Mucosa of rectum (tissue), 2 donors: ENCODE data around the gene SGPL1.

Experiments
- H3K27ac ChIP-seq, 2 donors: one replicate each; pipeline ENCODE4 v1.7.0; 2013; ENCODE audit warnings: inconsistent platforms in 2 of 2, low read depth in 2 of 2, low read length in 2 of 2
- H3K27me3 ChIP-seq, 2 donors: one replicate each; pipeline ENCODE4 v1.7.0; 2013; ENCODE audit warnings: low read length in 2 of 2; ENCODE audit not compliant: control insufficient read depth in 2 of 2, insufficient read depth in 2 of 2
- H3K36me3 ChIP-seq, 2 donors: one replicate each; pipeline ENCODE4 v1.7.0; 2013; ENCODE audit warnings: low read length in 2 of 2; ENCODE audit not compliant: control insufficient read depth in 2 of 2, insufficient read depth in 2 of 2
- H3K4me1 ChIP-seq, 2 donors: one replicate each; pipeline ENCODE4 v1.7.0; 2013; ENCODE audit warnings: low read length in 2 of 2, mild to moderate bottlenecking in 1 of 2; ENCODE audit not compliant: control insufficient read depth in 2 of 2, insufficient read depth in 2 of 2
- H3K4me3 ChIP-seq, 2 donors: one replicate each; pipeline ENCODE4 v1.7.0; 2013; ENCODE audit warnings: low read length in 2 of 2
- H3K9ac ChIP-seq, 2 donors: one replicate each; pipeline ENCODE4 v1.7.0; 2013; ENCODE audit warnings: low read length in 2 of 2, low read depth in 1 of 2, mild to moderate bottlenecking in 1 of 2
- H3K9me3 ChIP-seq, 2 donors: one replicate each; pipeline ENCODE4 v1.7.0; 2013; ENCODE audit warnings: low read length in 2 of 2; ENCODE audit not compliant: control insufficient read depth in 2 of 2
- donor health status: healthy.
- donor health status: Normal muscosa, but diverticular disease.

The SGPL1 gene

DNA sequence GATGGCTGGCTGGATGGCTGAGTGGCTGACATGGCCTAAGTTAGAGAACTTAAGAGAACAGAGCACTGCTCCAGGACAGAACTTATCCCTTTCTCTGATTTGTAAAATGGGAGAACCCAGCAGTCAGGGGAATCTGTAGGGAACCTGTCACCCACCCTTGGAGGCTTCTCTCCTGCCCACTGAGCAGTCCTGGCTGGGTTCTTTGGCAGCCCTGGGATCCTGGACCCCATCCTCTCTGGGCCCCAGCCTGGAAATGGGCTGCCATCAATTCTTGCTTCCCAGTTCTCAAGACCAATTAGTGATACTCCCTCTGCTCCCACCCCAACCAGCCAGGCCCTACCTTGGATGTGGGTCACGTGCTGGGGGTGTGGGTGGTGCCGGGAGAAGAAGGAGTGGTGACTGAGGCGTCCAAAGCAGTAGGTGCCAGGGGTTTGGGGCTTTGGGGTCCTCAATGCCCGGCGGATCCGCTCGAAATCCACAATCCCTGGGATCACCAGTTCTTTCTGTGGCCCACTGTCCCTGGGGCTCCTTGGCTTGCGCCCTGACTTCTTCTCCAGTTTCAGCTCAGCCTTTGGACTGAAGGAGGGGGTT is 34.2 kb upstream of the SGPL1 start:
- H3K27ac ChIP-seq = no peak overlapping the region
- no peaks in the 10 kb centered on the region for H3K9me3 ChIP-seq
- H3K36me3 ChIP-seq = no peaks in the 10 kb centered on the region
- no peak overlapping the region for H3K4me3 ChIP-seq
- peaks cover 5 to 10% of the 10 kb centered on the region in 2 donors for H3K4me1 ChIP-seq
- H3K27me3 ChIP-seq = no peaks in the 10 kb centered on the region
- H3K9ac ChIP-seq = no peak overlapping the region

DNA sequence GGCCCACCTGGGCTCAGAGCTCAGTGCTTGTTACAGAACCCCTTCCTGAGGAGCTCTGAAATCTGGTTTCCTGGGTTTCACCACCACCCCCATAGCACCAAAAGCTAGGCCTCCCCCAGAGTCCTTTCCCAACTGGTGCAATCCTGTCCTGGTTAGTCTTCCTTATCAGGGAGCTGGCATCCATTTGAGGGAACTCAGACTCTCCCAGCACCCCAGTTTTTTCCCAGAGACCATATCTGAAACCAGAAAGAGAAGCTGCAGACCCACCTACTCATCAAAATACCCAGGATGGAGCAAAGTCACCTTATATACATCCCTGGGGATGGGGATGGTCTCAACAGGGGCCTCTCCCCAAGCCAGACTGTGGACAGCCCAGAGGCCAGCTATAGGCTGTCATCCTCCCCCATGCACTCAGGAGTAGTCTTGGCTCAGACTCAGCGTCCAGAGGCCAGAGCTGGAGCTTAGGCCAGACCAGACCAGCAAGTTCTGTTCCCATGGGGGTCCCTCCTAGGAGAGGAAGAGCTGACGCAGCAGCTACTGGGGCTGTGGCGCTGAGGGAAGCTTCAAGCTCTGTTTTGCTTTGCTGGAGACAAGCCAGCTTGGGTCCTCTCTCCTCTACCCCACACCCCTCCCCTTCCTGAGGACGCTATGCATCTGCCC is 33.5 kb upstream of the SGPL1 start:
- Histone ChIP-seq H3K9ac (no peak overlapping the region), H3K4me3 (no peak overlapping the region), H3K27me3 (no peaks in the 10 kb centered on the region), H3K9me3 (no peaks in the 10 kb centered on the region), H3K36me3 (no peaks in the 10 kb centered on the region), H3K27ac (no peak overlapping the region), H3K4me1 (peaks cover 5 to 10% of the 10 kb centered on the region in 2 donors)

DNA sequence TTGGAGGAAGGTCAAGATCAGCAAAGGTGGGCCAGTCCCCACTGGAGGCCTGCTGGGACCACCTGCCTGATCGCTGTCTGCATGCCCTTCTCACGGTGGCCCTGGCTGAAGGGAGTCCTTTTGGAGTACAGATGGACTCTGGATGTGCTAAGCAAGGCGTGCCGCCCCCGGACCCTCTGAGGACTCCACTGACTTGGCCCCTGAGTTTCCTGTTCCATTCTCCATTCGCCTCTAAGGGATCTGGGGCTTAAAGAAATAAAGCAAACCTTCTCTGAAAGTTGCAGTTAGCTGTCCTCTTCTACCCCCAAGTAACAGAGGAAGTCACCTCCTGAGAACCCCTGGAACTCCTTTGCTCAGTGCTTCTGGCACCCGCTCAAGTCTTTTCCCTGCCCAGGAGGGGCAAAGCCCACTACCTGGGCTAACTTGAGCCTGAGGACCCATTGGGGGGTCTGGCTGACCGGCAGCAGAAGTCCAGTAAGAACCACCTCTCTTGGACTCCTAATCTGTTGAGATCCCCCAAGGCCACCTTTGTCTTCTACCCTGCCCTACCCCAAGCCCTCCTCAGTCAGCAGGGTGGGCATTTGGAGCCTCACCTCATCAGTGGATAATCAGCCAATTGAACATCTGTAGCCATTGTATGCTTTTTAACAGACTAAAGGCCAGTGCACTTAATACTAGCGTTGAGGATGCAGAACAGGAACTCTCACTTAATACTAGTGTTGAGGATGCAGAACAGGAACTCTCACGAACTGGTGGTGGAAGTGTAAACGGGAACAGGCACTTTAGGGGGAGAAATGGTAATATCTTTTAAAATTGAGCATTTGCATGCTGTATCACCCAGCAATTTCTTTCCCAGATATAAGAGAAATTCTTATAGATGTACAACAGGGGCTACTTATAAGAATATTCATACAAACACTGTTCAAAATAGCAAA is 32.7 kb upstream of the SGPL1 start:
- no peaks in the 10 kb centered on the region for H3K27me3 ChIP-seq
- H3K4me1 ChIP-seq = peaks cover 5 to 10% of the 10 kb centered on the region in 2 donors
- H3K27ac ChIP-seq = no peak overlapping the region
- H3K4me3 ChIP-seq = no peak overlapping the region
- H3K9me3 ChIP-seq = no peaks in the 10 kb centered on the region
- no peaks in the 10 kb centered on the region for H3K36me3 ChIP-seq
- H3K9ac ChIP-seq = no peak overlapping the region

DNA sequence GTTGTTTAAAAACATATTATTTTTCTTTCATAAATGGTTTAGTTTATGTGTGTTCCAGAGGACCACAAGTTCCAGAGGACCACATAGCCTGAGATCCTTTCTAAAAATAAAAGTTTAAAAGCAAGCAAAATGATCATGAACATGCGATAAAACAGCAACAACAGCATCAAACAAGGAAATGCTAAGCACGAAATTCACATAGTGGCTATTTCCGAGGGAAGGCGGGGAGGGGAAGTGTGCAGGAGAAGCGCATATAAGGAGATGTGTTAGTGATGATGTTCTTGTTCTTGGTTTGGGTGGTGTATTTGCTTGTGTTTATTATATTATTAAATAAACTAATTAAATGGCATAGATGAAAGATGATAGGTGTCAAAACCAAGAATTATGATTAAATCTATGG is 31.7 kb upstream of the SGPL1 start:
- H3K9me3 ChIP-seq = no peaks in the 10 kb centered on the region
- H3K4me1 ChIP-seq = peaks cover 5 to 10% of the 10 kb centered on the region in 2 donors
- no peak overlapping the region for H3K4me3 ChIP-seq
- H3K36me3 ChIP-seq = no peaks in the 10 kb centered on the region
- H3K27ac ChIP-seq = no peak overlapping the region
- H3K27me3 ChIP-seq = no peaks in the 10 kb centered on the region
- no peak overlapping the region for H3K9ac ChIP-seq

DNA sequence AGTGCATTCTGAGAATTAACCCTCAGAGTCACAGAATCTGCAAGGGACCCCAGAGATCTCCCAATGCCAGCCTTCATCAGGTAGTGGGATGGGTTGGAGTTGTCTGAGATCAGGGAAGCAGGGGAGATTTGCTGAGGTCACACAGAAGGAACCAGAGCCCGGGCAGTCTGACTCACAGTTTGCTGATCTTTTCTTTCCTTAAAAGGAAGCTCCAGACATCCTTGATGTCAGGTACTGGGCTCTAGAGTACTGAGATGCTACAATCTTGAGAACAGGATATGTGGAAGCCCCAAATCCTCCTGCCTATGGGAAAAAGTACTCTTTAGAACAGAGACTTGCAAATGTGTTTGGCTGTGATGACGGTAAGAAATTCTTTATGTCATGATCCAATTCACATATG is 31.3 kb upstream of the SGPL1 start:
- Histone ChIP-seq H3K27ac (no peak overlapping the region), H3K4me1 (peaks cover 4 to 6% of the 10 kb centered on the region in 2 donors), H3K9ac (no peak overlapping the region), H3K9me3 (no peaks in the 10 kb centered on the region), H3K27me3 (no peaks in the 10 kb centered on the region), H3K4me3 (no peak overlapping the region), H3K36me3 (no peaks in the 10 kb centered on the region)

DNA sequence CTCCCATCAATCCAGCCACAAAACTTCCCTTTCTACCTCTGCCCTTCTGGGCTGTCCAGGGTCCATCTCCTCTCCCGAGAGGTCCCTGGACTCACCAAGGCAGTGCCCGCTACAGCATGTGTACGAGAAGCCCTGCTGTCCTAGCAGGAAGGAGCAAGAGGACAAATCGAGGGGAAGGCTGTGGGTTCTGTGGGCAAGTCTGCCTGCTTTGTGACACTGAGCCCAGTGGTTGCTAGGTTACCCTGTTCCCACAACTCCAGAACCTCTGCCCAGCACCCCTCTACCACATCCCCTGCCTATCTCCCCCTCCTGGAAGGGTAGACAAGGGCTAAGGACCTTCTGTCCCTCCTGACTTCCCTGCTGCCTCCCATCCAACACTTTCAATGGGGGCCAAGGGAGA is 30.6 kb upstream of the SGPL1 start, which contains the start of gene TBATA:
TSS of gene TBATA (minus strand) at position 188 of the 400 bp plus-strand sequence. CDS start 1,998 bp downstream, outside the sequence.
- no peaks in the 10 kb centered on the region for H3K36me3 ChIP-seq
- H3K27ac ChIP-seq = no peak within 1 kb of the TSS
- H3K4me1 ChIP-seq = peaks cover 0 to under 1% of the 10 kb centered on the region in 2 donors
- H3K27me3 ChIP-seq = no peaks in the 10 kb centered on the region
- no peaks in the 10 kb centered on the region for H3K9me3 ChIP-seq
- no peak within 1 kb of the TSS for H3K9ac ChIP-seq
- H3K4me3 ChIP-seq = no peak within 1 kb of the TSS

DNA sequence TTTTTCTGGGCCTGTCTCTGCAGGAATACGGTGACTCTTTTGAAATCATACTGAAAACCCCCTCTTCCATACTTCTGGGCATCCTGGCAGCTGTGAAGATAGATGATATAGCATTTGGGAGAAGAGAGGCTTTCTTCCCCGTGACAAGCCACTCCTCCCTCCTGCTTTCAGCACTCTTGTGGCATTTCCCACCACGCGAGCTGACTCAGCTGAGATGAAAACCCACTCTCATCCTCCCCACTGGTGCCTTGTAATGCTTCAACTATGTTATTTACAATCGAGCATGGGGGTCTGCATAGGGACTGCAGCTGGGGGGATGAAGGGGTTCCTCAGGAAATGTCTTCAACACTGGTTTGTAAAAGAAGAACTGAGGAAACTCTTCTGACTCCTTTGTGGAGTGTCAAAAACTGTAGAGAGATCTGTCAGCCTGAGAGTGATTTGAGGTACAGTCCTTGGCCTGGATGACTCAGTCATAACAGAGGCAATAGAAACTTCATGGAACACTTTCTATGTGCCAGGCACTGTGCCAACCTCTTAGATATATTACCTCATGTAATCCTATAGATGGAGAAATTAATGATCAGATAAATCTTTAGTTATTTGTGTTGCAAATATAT is 28.8 kb upstream of the SGPL1 start:
- H3K9ac ChIP-seq = no peak overlapping the region
- H3K4me3 ChIP-seq = no peak overlapping the region
- H3K27ac ChIP-seq = no peak overlapping the region
- H3K4me1 ChIP-seq = no peaks in the 10 kb centered on the region
- H3K9me3 ChIP-seq = no peaks in the 10 kb centered on the region
- no peaks in the 10 kb centered on the region for H3K27me3 ChIP-seq
- no peaks in the 10 kb centered on the region for H3K36me3 ChIP-seq

DNA sequence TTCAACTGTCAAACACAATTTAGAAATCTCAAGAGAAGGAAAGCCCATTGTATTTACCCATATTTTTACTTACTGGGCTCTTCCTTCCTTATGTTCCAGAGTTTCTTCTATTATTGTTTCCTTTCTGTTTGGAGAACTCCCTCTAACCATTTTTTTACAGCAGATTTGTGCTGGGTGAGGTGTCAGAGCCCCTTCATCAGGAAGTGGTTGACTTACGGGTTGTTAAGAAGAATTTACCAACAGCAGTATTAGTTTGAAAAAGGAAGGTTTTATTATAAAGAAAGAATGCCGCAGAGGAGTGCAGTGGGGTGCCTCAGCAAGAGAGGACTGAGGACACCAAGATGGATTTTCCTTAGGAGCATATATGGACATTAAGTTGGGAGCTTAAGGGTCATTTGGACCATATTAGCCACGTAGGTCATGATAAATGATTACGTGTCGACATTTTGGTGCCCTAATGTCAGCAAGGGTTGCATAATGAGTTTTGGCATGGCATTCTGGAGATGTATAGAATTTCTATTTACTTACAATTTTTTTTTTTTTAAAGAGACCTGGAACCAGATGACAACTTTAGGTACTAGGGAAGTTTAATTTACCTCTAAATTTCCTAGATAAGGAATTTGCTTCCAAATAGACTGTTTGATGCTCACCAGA is 24.2 kb upstream of the SGPL1 start:
- Histone ChIP-seq H3K9ac (no peak overlapping the region), H3K9me3 (no peaks in the 10 kb centered on the region), H3K4me1 (no peaks in the 10 kb centered on the region), H3K27ac (no peak overlapping the region), H3K36me3 (no peaks in the 10 kb centered on the region), H3K27me3 (no peaks in the 10 kb centered on the region), H3K4me3 (no peak overlapping the region)

DNA sequence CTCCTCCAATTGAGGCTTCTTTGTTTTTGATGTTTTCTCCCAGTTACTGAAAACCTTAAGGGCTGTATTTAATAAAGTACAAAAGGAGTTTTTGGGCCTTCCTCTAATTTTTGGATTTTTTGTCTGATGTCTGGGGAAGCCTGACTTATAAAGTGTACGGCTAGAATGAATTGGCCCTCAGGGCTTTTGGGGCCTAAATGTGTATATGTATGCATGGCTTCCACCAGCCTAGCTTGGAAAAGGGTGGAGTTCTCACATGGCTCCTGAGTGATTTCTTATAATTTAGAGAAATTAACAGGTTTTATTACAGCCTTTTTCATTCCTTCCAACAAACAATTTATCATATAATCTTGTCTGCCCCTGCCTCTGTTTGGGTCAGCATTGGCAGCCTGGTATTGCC is 20.1 kb upstream of the SGPL1 start:
- Histone ChIP-seq H3K9me3 (no peaks in the 10 kb centered on the region), H3K9ac (no peak overlapping the region), H3K27me3 (no peaks in the 10 kb centered on the region), H3K4me3 (no peak overlapping the region), H3K4me1 (no peaks in the 10 kb centered on the region), H3K36me3 (no peaks in the 10 kb centered on the region), H3K27ac (no peak overlapping the region)
